Measurements from ENCODE around the gene IGFL1. TPM values are rescaled to one million over a fixed set of nuclear protein-coding genes. Genes with fewer than 3 reads are reported as not detected.
A peak's percentile ranks its signal among the peaks of the same experiment; 100 is the strongest.
"Not testable (repeated sequence)": the region's sequence is repeated elsewhere in the genome, so short reads cannot be mapped to it uniquely, and the experiment has no call there.

IGFL1 gene
- not detected in 2 replicates for total RNA-seq (ENCODE audit: low replicate concordance)

- no peak for TF ChIP-seq CTCF (IDR thresholded peaks at IDR 0.05; ENCODE audit: insufficient read depth, low read length)
- no peak within 1 kb of the TSS for H3K4me3 ChIP-seq (ENCODE audit: low read depth, low read length)
- DNase-seq (ENCODE audit: low read depth): no peak
Measured at GRCh38 chr19:46229442-46229841, at the start of gene IGFL1. IGFL1 (plus strand) TSS chr19:46229742; CDS start chr19:46229775, 33 bp downstream.

GRCh38 chr19:46180701-46181387, 48.7 kb upstream of the IGFL1 start:
- no peak overlapping the region for H3K4me3 ChIP-seq (ENCODE audit: low read depth, low read length)
- peak; percentile 57 for DNase-seq (ENCODE audit: low read depth)
- no peak for TF ChIP-seq CTCF (IDR thresholded peaks at IDR 0.05; ENCODE audit: insufficient read depth, low read length)

- H3K4me3 ChIP-seq (ENCODE audit: low read depth, low read length): no peak overlapping the region
- TF ChIP-seq CTCF (IDR thresholded peaks at IDR 0.05; ENCODE audit: insufficient read depth, low read length): no peak
- DNase-seq (ENCODE audit: low read depth): peak; percentile 47
Measured at GRCh38 chr19:46181388-46181779, 48.2 kb upstream of the IGFL1 start.

DNA sequence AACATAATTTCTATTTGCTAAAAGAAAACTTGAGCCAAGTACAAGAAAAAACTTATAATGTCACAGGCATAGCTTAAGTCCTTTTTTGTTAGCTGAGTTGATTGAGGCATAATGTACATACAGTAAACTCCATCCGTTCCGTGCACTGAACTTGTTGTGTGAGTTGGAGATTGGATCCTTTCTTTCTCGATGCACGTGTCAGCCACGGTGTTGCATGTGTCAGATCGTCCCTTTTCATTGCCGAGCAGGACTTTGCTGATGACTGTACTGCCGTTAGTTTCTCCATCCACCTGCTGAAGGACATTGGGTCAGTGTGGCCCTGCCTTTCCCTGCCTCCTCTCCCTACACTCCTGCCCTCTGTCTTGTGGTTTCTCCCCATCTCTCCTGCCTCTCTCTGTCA, 47.1 kb upstream of the IGFL1 start:
- TF ChIP-seq CTCF (IDR thresholded peaks at IDR 0.05; ENCODE audit: insufficient read depth, low read length): no peak
- no peak overlapping the region for H3K4me3 ChIP-seq (ENCODE audit: low read depth, low read length)

DNA sequence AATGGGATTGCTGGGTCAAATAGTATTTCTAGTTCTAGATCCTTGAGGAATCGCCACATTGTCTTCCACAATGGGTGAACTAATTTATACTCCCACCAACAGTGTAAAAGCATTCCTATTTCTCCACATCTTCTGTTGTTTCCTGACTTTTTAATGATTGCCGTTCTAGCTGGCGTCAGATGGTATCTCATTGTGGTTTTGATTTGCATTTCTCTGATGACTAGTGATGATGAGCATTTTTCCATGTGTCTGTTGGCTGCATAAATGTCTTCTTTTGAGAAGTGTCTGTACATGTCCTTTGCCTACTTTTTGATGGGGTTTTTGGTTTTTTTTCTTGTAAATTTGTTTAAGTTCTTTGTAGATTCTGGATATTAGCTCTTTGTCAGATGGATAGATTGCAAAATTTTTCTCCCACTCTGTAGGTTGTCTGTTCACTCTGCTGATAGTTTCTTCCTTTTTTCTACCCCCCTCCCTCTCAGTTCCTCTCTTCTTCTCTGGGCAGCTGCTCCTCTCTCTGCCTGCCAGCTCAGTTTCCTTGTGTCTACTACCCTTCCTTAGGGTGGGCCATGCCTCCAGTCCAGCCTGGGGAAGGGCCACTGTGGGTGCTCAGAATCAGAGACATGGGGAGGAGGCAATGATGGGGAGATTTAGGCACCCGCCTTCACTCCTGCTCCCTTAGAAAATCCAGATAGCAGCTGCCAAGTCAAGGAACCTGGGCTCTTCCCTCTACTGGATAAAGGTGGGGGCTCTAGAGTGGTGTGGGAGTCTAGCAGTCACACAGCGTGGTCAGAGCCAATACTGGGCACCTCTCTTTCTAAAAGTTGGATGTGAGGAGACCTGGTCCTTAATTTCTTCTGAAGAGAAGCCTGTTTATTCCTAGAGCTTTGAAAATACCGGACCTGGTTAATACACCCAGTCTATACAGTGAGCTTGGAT, 44.5 kb upstream of the IGFL1 start:
- H3K4me3 ChIP-seq (ENCODE audit: low read depth, low read length); DNase-seq (ENCODE audit: low read depth): not testable (repeated sequence)

More for the DNA sequence above, 47.1 kb upstream of the IGFL1 start:
- no peak for DNase-seq (ENCODE audit: low read depth)

DNA sequence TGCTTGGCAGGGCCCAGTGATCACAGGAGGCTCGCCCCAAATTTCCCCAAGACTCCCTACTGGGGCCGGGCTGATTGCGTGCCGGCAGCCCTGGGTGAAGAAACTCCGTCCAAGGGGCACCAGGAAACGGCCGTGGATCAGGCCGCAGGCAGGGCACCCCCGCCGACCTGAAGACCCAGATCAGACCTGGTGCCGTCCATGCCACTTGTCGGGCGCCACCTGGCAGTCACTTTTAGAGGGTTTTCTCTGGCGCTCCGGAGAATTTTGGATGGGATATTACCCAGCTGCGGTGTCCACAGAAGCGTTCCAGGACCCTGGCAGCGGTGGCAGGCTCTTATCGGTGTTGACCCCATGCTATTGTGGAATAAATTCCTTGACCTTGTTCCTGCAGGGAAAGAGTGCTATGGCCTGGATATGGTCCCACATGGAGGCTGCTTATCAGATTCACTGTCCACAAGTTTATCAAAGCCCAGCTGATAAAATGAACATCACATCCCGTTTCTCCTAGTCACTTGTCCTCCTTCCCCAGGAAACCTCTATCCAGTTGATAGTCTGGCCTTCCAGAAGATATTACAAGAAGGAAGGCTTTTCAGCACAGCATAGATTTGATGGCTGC, 43.3 kb upstream of the IGFL1 start:
- DNase-seq (ENCODE audit: low read depth): no peak
- H3K4me3 ChIP-seq (ENCODE audit: low read depth, low read length): no peak overlapping the region
- TF ChIP-seq CTCF (IDR thresholded peaks at IDR 0.05; ENCODE audit: insufficient read depth, low read length): no peak

DNA sequence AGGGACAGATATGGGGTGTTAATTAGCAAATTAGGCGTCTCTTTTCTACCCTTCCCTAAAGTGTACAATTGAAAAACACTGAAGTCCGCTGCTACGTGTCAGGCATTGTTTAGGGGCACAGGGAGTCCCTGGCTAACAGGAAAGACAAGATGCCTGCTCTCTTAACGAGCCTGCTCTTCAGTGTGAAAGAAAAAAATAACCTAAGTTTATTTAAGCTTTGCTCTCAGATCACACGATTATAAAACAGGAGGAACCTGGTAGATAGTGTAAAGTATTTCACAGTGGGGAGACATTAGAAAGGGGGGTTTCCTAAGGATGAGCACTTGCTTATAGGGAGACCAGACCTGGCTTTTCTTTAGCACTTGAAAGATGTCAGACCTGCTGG, 42.8 kb upstream of the IGFL1 start:
- H3K4me3 ChIP-seq (ENCODE audit: low read depth, low read length): no peak overlapping the region
- TF ChIP-seq CTCF (IDR thresholded peaks at IDR 0.05; ENCODE audit: insufficient read depth, low read length): no peak
- no peak for DNase-seq (ENCODE audit: low read depth)

All from fibroblast of the aortic adventitia (primary cell).